ENCODE results near the gene SLC1A7. TPM values are rescaled to one million over a fixed set of nuclear protein-coding genes. Genes with fewer than 3 reads are reported as not detected.

Gene SLC1A7
- total RNA-seq, 1 donor from 2014 or later = not detected

GRCh38 chr1:53162621-53163020, 20.2 kb upstream of the SLC1A7 start:
- Mint-ChIP-seq H3K27ac (ENCODE audit: unreplicated experiment) (no peak overlapping the region), H3K36me3 (ENCODE audit: unreplicated experiment) (no peaks in the 10 kb centered on the region)

GRCh38 chr1:53160924-53161378, 18.5 kb upstream of the SLC1A7 start:
- H3K27me3 Mint-ChIP-seq (ENCODE audit: unreplicated experiment) = peaks cover 7% of the 10 kb centered on the region
- TF ChIP-seq CTCF (IDR thresholded peaks at IDR 0.05) = no peak
- no peak overlapping the region for H3K4me3 Mint-ChIP-seq (ENCODE audit: unreplicated experiment)
- H3K4me1 Mint-ChIP-seq (ENCODE audit: unreplicated experiment) = no peaks in the 10 kb centered on the region
- no peak overlapping the region for H3K27ac Mint-ChIP-seq (ENCODE audit: unreplicated experiment)
- no peak for DNase-seq (ENCODE audit: extremely low spot score, unreplicated experiment)
- H3K36me3 Mint-ChIP-seq (ENCODE audit: unreplicated experiment) = no peaks in the 10 kb centered on the region
- no peaks in the 10 kb centered on the region for H3K9me3 Mint-ChIP-seq (ENCODE audit: unreplicated experiment)

More at GRCh38 chr1:53162621-53163020, 20.2 kb upstream of the SLC1A7 start:
- DNase-seq (ENCODE audit: extremely low spot score, unreplicated experiment) = no peak
- Mint-ChIP-seq H3K4me1 (ENCODE audit: unreplicated experiment) (peaks cover 2% of the 10 kb centered on the region), H3K9me3 (ENCODE audit: unreplicated experiment) (no peaks in the 10 kb centered on the region), H3K27me3 (ENCODE audit: unreplicated experiment) (peaks cover 7% of the 10 kb centered on the region), H3K4me3 (ENCODE audit: unreplicated experiment) (no peak overlapping the region)
- TF ChIP-seq CTCF (IDR thresholded peaks at IDR 0.05) = no peak

GRCh38 chr1:53158900-53159299, 16.5 kb upstream of the SLC1A7 start:
- Mint-ChIP-seq H3K27me3 (ENCODE audit: unreplicated experiment) (peaks cover 4% of the 10 kb centered on the region), H3K4me3 (ENCODE audit: unreplicated experiment) (no peak overlapping the region), H3K36me3 (ENCODE audit: unreplicated experiment) (no peaks in the 10 kb centered on the region), H3K4me1 (ENCODE audit: unreplicated experiment) (no peaks in the 10 kb centered on the region), H3K27ac (ENCODE audit: unreplicated experiment) (no peak overlapping the region), H3K9me3 (ENCODE audit: unreplicated experiment) (no peaks in the 10 kb centered on the region)
- no peak for DNase-seq (ENCODE audit: extremely low spot score, unreplicated experiment)
- TF ChIP-seq CTCF (IDR thresholded peaks at IDR 0.05) = no peak

GRCh38 chr1:53156783-53157182, 14.3 kb upstream of the SLC1A7 start:
- no peaks in the 10 kb centered on the region for H3K4me1 Mint-ChIP-seq (ENCODE audit: unreplicated experiment)
- no peak for TF ChIP-seq CTCF (IDR thresholded peaks at IDR 0.05)
- H3K27ac Mint-ChIP-seq (ENCODE audit: unreplicated experiment) = no peak overlapping the region
- H3K4me3 Mint-ChIP-seq (ENCODE audit: unreplicated experiment) = no peak overlapping the region
- no peaks in the 10 kb centered on the region for H3K36me3 Mint-ChIP-seq (ENCODE audit: unreplicated experiment)
- no peaks in the 10 kb centered on the region for H3K27me3 Mint-ChIP-seq (ENCODE audit: unreplicated experiment)
- DNase-seq (ENCODE audit: extremely low spot score, unreplicated experiment) = no peak
- H3K9me3 Mint-ChIP-seq (ENCODE audit: unreplicated experiment) = no peaks in the 10 kb centered on the region

- no peak overlapping the region for H3K27ac Mint-ChIP-seq (ENCODE audit: unreplicated experiment)
- H3K36me3 Mint-ChIP-seq (ENCODE audit: unreplicated experiment) = no peaks in the 10 kb centered on the region
- DNase-seq (ENCODE audit: extremely low spot score, unreplicated experiment) = no peak
- no peak for TF ChIP-seq CTCF (IDR thresholded peaks at IDR 0.05)
- no peak overlapping the region for H3K4me3 Mint-ChIP-seq (ENCODE audit: unreplicated experiment)
- no peaks in the 10 kb centered on the region for H3K27me3 Mint-ChIP-seq (ENCODE audit: unreplicated experiment)
- no peaks in the 10 kb centered on the region for H3K9me3 Mint-ChIP-seq (ENCODE audit: unreplicated experiment)
- no peaks in the 10 kb centered on the region for H3K4me1 Mint-ChIP-seq (ENCODE audit: unreplicated experiment)
Observed at GRCh38 chr1:53155945-53156344, 13.5 kb upstream of the SLC1A7 start.

Data from osteocyte (in vitro differentiated cells).